Stimulated activated CD4-positive, alpha-beta T cell treated with anti-CD3 and anti-CD28 coated beads, TNF-alpha, amount 100 ng/mL, for 1 hour (primary cell): ENCODE measurements around the gene KATNAL1.
"Not testable (repeated sequence)": the region's sequence is repeated elsewhere in the genome, so short reads cannot be mapped to it uniquely, and the experiment has no call there.

Experiments
- DNase-seq, 3 donors: peaks; one replicate each; pipeline ENCODE4 v3.0.0-alpha.2; 2020; ENCODE audit warnings: low read depth in 3 of 3, low spot score in 1 of 3

Gene KATNAL1

GRCh38 chr13:30222254-30222653 lies 85.1 kb downstream of the KATNAL1 start:
- no peak for DNase-seq

GRCh38 chr13:30216111-30216510 lies 91.2 kb downstream of the KATNAL1 start:
- no peak for DNase-seq

- DNase-seq = no peak
These were observed 95.1 kb downstream of the KATNAL1 start for GRCh38 chr13:30212256-30212655.

GRCh38 chr13:30211745-30212144 lies 95.6 kb downstream of the KATNAL1 start:
- DNase-seq = no peak

- DNase-seq = no peak
These were observed 102.8 kb downstream of the KATNAL1 start for GRCh38 chr13:30204564-30204963.

- DNase-seq = no peak
These were observed 111.3 kb downstream of the KATNAL1 start for GRCh38 chr13:30196025-30196424.

- no peak for DNase-seq
These were observed 112.4 kb downstream of the KATNAL1 start for GRCh38 chr13:30194906-30195305.

GRCh38 chr13:30193279-30194234 lies 113.8 kb downstream of the KATNAL1 start:
- no peak for DNase-seq

GRCh38 chr13:30192320-30193093 lies 114.8 kb downstream of the KATNAL1 start:
- no peak for DNase-seq

- DNase-seq = no peak
These were observed 115.8 kb downstream of the KATNAL1 start for GRCh38 chr13:30191491-30192100.

GRCh38 chr13:30186634-30187415 lies 120.5 kb downstream of the KATNAL1 start:
- no peak for DNase-seq

- no peak for DNase-seq
These were observed 125.3 kb downstream of the KATNAL1 start for GRCh38 chr13:30181888-30182651.

- no peak for DNase-seq
These were observed 127.6 kb downstream of the KATNAL1 start for GRCh38 chr13:30179597-30180276.

GRCh38 chr13:30178976-30179375 lies 128.4 kb downstream of the KATNAL1 start:
- DNase-seq = no peak

- no peak for DNase-seq
These were observed 132.2 kb downstream of the KATNAL1 start for GRCh38 chr13:30175166-30175565.

GRCh38 chr13:30174250-30174649 lies 133.1 kb downstream of the KATNAL1 start:
- DNase-seq = not testable (repeated sequence)

- no peak for DNase-seq
These were observed 134.1 kb downstream of the KATNAL1 start for GRCh38 chr13:30173303-30173610.

- no peak for DNase-seq
These were observed 134.6 kb downstream of the KATNAL1 start for GRCh38 chr13:30172593-30173302.

GRCh38 chr13:30170569-30170968 lies 136.8 kb downstream of the KATNAL1 start:
- no peak for DNase-seq
